HEK293T (cell line): Measurements from ENCODE around the gene APP.

ENCODE experiments used
- CTCF ChIA-PET: fragments of 350-600 bp; formaldehyde crosslinking; extraction: SDS; loops from one replicate; lab custom pipeline; 2021; ENCODE audit warnings: antibody characterized with exemption, inconsistent platforms; lab: Yijun Ruan, JAX
- POLR2A ChIA-PET: fragments of 350-600 bp; formaldehyde crosslinking; extraction: SDS; loops from one replicate; lab custom pipeline; 2020; ENCODE audit warnings: antibody characterized with exemption, inconsistent platforms; lab: Yijun Ruan, JAX
- DNase-seq: peaks from one replicate; pipeline ENCODE4 v3.0.0; 2012; ENCODE audit warnings: mixed read lengths; ENCODE audit errors: extremely low spot score
- ARNT ChIP-seq: fragments of 450-650 bp; IDR thresholded peaks from 2 replicates; pipeline ENCODE4 v1.6.1; 2017; ENCODE audit warnings: mild to moderate bottlenecking
- BHLHE40 ChIP-seq: fragments of 450-650 bp; IDR thresholded peaks from 2 replicates; pipeline ENCODE4 v1.6.1; 2016; ENCODE audit warnings: mild to moderate bottlenecking, moderate library complexity, borderline replicate concordance
- CTBP1 ChIP-seq: fragments of 450-650 bp; IDR thresholded peaks from 2 replicates; pipeline ENCODE4 v1.6.1; 2016; ENCODE audit warnings: borderline replicate concordance
- ELF4 ChIP-seq: fragments of 450-650 bp; IDR thresholded peaks from 2 replicates; pipeline ENCODE4 v1.6.1; 2017; ENCODE audit warnings: antibody characterized with exemption
- FOXA1 ChIP-seq: fragments of 450-650 bp; IDR thresholded peaks from 2 replicates; pipeline ENCODE4 v1.6.1; 2016; ENCODE audit warnings: mild to moderate bottlenecking
- FOXK2 ChIP-seq: fragments of 450-650 bp; IDR thresholded peaks from 2 replicates; pipeline ENCODE4 v1.6.1; 2016; ENCODE audit warnings: mild to moderate bottlenecking
- FOXM1 ChIP-seq: fragments of 450-650 bp; IDR thresholded peaks from 2 replicates; pipeline ENCODE4 v1.6.1; 2017; ENCODE audit warnings: mild to moderate bottlenecking, borderline replicate concordance
- HDGF ChIP-seq: fragments of 450-650 bp; IDR thresholded peaks from 2 replicates; pipeline ENCODE4 v1.6.1; 2017; ENCODE audit warnings: antibody characterized with exemption, borderline replicate concordance
- L3MBTL2 ChIP-seq: fragments of 450-650 bp; conservative IDR thresholded peaks from 2 replicates; pipeline ENCODE4 v1.6.1; 2016; ENCODE audit warnings: mild to moderate bottlenecking
- LEF1 ChIP-seq: fragments of 450-650 bp; IDR thresholded peaks from 2 replicates; pipeline ENCODE4 v1.6.1; 2017; ENCODE audit warnings: mild to moderate bottlenecking, borderline replicate concordance
- NFRKB ChIP-seq: fragments of 450-650 bp; IDR thresholded peaks from 2 replicates; pipeline ENCODE4 v1.6.1; 2016; ENCODE audit warnings: mild to moderate bottlenecking, moderate library complexity
- SP1 ChIP-seq: fragments of 450-650 bp; IDR thresholded peaks from 2 replicates; pipeline ENCODE4 v1.6.1; 2017
- SUZ12 ChIP-seq: fragments of 450-650 bp; IDR thresholded peaks from 2 replicates; pipeline ENCODE4 v1.6.1; 2016; ENCODE audit warnings: mild to moderate bottlenecking
- TARDBP ChIP-seq: fragments of 450-650 bp; IDR thresholded peaks from 2 replicates; pipeline ENCODE4 v1.6.1; 2016
- ZNF384 ChIP-seq: fragments of 450-650 bp; IDR thresholded peaks from 2 replicates; pipeline ENCODE4 v1.6.1; 2016
- TF ChIP-seq, protein P1 (sequence below): fragments of 450-650 bp; IDR thresholded peaks from 2 replicates; pipeline ENCODE4 v1.6.1; 2016

The APP gene

DNA sequence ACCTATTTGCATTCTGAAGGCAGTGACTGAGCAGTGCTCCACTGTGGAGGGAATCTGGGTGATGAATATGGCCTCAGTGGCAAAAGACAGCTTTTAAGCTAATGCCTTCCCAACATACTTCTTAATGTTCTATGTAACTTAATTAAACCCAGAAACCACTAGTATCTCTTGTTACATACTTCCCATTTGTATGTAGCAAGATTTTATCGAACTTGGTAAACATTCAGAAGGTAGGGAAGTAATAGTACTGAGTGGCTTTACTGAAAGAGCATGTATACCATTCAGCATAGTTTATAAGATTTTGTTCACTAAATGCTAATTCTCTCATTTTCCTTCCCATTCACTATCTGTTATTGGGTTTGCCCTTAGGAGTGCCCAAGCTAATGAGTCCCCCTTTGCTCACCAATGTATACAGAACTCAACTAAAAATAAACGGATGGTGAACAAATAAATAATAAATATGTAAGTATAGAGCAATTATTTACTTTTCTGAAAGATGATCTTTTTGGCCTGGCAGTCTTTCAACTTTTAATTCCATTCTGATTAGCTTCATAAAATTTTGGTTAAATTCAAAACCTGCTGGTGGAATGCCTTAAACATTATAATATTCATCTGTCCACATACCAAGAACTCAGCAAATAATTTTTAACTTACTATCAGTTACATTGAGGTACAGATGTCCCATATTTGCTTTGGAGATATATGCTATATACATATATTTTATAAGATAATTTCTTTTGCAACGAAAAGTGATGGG, 204.4 kb downstream of the APP start:
- CTCF ChIA-PET: no interaction called here
- POLR2A ChIA-PET: no interaction called here
- no peak for DNase-seq
- TF ChIP-seq TARDBP (no peak), ZNF384 (no peak), BHLHE40 (no peak), L3MBTL2 (no peak), FOXM1 (no peak), FOXK2 (no peak), ELF4 (no peak), HDGF (no peak), ARNT (no peak), SP1 (no peak), LEF1 (no peak), FOXA1 (no peak), SUZ12 (no peak), CTBP1 (no peak), NFRKB (no peak)

DNA sequence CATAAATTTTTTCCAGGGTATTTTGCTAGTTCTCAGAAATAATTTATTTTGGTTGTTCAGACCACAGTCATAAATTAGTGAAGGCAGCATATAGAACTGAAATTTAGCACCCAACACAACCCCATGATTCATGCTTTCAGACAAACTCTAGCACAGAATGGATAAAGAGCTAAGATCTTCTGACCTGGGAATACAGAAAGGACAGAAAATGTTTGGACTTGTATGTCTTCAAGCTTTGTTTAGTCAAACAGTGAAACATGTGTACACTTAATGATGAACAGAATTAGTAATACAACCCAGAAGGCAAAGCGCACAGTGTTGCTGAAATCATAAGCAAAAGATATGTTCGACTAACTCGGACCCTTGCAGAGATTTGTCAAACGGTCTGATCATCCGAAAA, 205.6 kb downstream of the APP start:
- ChIA-PET CTCF (no interaction called here), POLR2A (no interaction called here)
- DNase-seq: no peak
- TF ChIP-seq ELF4 (no peak), TARDBP (no peak), FOXK2 (no peak), L3MBTL2 (no peak), SUZ12 (no peak), SP1 (no peak), HDGF (no peak), LEF1 (no peak), CTBP1 (no peak), FOXM1 (no peak), NFRKB (no peak), ZNF384 (no peak), FOXA1 (no peak), ARNT (no peak), BHLHE40 (no peak)
- TF ChIP-seq, protein P1, sequence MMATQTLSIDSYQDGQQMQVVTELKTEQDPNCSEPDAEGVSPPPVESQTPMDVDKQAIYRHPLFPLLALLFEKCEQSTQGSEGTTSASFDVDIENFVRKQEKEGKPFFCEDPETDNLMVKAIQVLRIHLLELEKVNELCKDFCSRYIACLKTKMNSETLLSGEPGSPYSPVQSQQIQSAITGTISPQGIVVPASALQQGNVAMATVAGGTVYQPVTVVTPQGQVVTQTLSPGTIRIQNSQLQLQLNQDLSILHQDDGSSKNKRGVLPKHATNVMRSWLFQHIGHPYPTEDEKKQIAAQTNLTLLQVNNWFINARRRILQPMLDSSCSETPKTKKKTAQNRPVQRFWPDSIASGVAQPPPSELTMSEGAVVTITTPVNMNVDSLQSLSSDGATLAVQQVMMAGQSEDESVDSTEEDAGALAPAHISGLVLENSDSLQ: no peak

DNA sequence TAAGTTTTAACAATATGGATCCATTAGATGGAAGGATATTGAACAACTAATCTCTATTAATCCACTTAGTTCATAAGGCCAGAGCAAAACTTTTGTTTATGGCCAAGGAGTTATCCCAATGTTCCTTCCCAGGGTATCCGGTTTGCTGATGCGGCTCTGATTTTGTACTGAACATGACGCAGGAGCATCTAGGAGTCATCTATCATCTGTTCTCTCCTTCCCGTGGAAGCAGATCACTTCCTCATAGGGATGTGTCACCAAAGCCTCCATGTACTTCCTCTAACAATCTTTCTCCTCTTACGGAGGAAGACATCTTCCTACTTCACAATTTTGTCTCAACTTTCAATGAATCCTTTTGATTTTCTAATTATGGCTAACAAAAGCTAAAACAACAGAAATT, 206.6 kb downstream of the APP start:
- no peak for TF ChIP-seq NFRKB
- TF ChIP-seq CTBP1: no peak
- TF ChIP-seq BHLHE40: no peak
- TF ChIP-seq L3MBTL2: no peak
- no peak for TF ChIP-seq LEF1
- no peak for TF ChIP-seq ARNT
- TF ChIP-seq SP1: no peak
- TF ChIP-seq SUZ12: no peak
- CTCF ChIA-PET: interaction anchor here (0.6 kb wide), 1 partner anchor 198 kb away, joined by 5 read pairs; no protein-coding TSS in a partner anchor
- POLR2A ChIA-PET: no interaction called here
- no peak for DNase-seq

DNA sequence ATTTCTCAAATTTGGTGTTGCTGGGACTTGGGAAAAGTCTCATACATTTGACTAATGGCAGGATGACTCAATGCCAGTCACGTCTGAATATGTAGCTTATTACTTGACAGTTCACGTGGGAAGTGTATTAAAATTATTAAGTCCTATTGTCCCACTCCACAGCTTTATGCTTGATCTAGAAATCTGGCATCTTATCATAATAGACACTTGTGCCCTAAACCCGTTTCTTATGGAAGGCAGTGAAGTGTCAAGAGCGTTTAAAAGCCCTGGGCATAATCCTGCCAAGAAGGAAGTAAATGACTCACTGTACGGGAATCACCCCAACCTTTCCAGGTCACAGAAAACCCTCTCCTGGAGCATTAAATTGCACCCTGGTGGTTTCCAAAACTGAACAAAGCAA, 207.4 kb downstream of the APP start:
- DNase-seq: no peak
- ChIA-PET CTCF (no interaction called here), POLR2A (no interaction called here)
- TF ChIP-seq TARDBP: no peak
- no peak for TF ChIP-seq ZNF384
- no peak for TF ChIP-seq FOXA1
- no peak for TF ChIP-seq ELF4
- TF ChIP-seq HDGF: no peak
- no peak for TF ChIP-seq BHLHE40
- TF ChIP-seq, protein P1: no peak
- no peak for TF ChIP-seq LEF1
- TF ChIP-seq NFRKB: no peak
- TF ChIP-seq CTBP1: no peak
- TF ChIP-seq SUZ12: no peak
- no peak for TF ChIP-seq FOXK2
- no peak for TF ChIP-seq SP1
- TF ChIP-seq L3MBTL2: no peak
- no peak for TF ChIP-seq ARNT
- TF ChIP-seq FOXM1: no peak

DNA sequence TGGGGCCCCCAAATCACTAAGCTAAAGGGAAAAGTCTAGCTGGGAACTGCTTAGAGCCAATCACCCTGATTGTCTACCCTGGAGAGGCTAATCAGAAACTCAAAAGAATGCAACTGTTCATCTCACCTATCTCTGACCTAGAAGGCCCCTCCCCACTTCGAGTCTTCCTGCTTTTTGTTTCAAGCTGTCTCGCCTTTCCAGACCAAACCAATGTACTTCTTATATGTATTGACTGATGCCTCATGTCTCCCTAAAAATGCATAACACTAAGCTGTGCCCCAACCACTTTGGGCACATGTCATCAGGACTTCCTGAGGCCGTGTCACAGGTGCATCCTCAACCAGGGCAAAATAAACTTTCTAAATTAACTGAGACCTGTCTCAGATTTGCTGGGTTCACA, 209.5 kb downstream of the APP start:
- ChIA-PET POLR2A (no interaction called here), CTCF (no interaction called here)
- TF ChIP-seq ZNF384 (no peak), TARDBP (no peak), LEF1 (no peak)
- no peak for DNase-seq

DNA sequence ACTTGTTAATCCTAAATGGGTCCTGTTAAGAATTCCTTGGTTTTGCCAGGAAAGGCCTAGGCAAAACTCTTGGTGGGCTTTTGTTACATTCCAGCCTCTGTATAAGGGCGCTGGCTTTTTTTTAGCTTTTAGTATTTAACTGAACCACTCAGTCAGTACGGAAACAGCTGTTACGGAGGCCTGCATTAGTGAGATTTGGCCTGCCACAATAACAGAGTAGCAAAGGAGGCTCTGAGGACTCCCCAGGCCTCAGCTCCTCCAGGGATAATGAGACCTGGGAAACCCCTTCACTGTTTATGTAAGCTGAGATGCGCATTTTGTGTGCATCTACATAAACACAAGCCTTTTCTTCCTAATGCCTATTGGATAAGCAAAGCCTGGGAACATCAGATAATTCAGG, 210.2 kb downstream of the APP start:
- ChIA-PET POLR2A (no interaction called here), CTCF (no interaction called here)
- no peak for DNase-seq
- TF ChIP-seq HDGF (no peak), TARDBP (no peak), SP1 (no peak), FOXA1 (no peak), L3MBTL2 (no peak), ZNF384 (no peak), BHLHE40 (no peak), NFRKB (no peak), SUZ12 (no peak), FOXK2 (no peak), ELF4 (no peak), FOXM1 (no peak), CTBP1 (no peak), LEF1 (no peak), ARNT (no peak)
- TF ChIP-seq, protein P1: no peak
